C4-2B (cell line): Measurements from ENCODE around the gene TRUB2.

Experiments
- CTCF ChIP-seq: fragments of 450-650 bp; conservative IDR thresholded peaks from 2 replicates; pipeline ENCODE4 v1.5.1; 2017; ENCODE audit warnings: mild to moderate bottlenecking
- ZFX ChIP-seq: fragments of 450-650 bp; IDR thresholded peaks from 2 replicates; pipeline ENCODE4 v1.6.1; 2017

- TF ChIP-seq CTCF (no peak), ZFX (no peak)
These were observed 2.2 kb upstream of the TRUB2 start for GRCh38 chr9:128324401-128324800.
